SK-N-SH (cell line): Measurements from ENCODE around the gene FCRL2.

ENCODE experiments used
- EP300 ChIP-seq, 2 experiments: IDR thresholded peaks; 2 replicates each; pipeline versions ENCODE4 v1.4.0 to v1.6.1; 2012; ENCODE audit warnings: borderline replicate concordance in 1 of 2, low read depth in 1 of 2, low read length in 1 of 2
- EZH2phosphoT487 ChIP-seq: fragments of 200-600 bp; sonication (generic); IDR thresholded peaks from 2 replicates; pipeline ENCODE4 v1.6.1; 2017; ENCODE audit warnings: low read depth, mixed run types, mild to moderate bottlenecking, antibody characterized with exemption, moderate library complexity, borderline replicate concordance
- FOXM1 ChIP-seq: IDR thresholded peaks from 2 replicates; pipeline ENCODE4 v1.4.0; 2012; ENCODE audit warnings: low read depth, mild to moderate bottlenecking
- POLR2AphosphoS5 ChIP-seq: IDR thresholded peaks from 2 replicates; pipeline ENCODE4 v1.6.1; 2012; ENCODE audit warnings: low read depth, low read length
- RAD21 ChIP-seq: IDR thresholded peaks from 2 replicates; pipeline ENCODE4 v1.6.1; 2012; ENCODE audit warnings: mild to moderate bottlenecking, low read length
- RCOR1 ChIP-seq: fragments of 150-350 bp; IDR thresholded peaks from 2 replicates; pipeline ENCODE4 v1.6.1; 2017; ENCODE audit warnings: antibody characterized with exemption, low read length
- RFX5 ChIP-seq: IDR thresholded peaks from 2 replicates; pipeline ENCODE4 v1.6.1; 2012; ENCODE audit warnings: mild to moderate bottlenecking, improper control_type of control experiment, low read length
- RXRA ChIP-seq: IDR thresholded peaks from 2 replicates; pipeline ENCODE4 v1.4.0; 2012; ENCODE audit warnings: low read depth, mild to moderate bottlenecking, borderline replicate concordance
- SMC3 ChIP-seq: IDR thresholded peaks from 2 replicates; pipeline ENCODE4 v1.6.1; 2012; ENCODE audit warnings: low read depth, low read length, improper control_type of control experiment
- TCF12 ChIP-seq: IDR thresholded peaks from 2 replicates; pipeline ENCODE4 v1.4.0; 2012
- TF ChIP-seq, protein P1 (sequence below): fragments of 200-600 bp; sonication (generic); IDR thresholded peaks from 2 replicates; pipeline ENCODE4 v1.6.1; 2017; ENCODE audit warnings: antibody characterized with exemption, mild to moderate bottlenecking, moderate library complexity
- TF ChIP-seq, protein P2 (sequence below): IDR thresholded peaks from 2 replicates; pipeline ENCODE4 v1.4.0; 2012; ENCODE audit warnings: low read depth

DNA sequence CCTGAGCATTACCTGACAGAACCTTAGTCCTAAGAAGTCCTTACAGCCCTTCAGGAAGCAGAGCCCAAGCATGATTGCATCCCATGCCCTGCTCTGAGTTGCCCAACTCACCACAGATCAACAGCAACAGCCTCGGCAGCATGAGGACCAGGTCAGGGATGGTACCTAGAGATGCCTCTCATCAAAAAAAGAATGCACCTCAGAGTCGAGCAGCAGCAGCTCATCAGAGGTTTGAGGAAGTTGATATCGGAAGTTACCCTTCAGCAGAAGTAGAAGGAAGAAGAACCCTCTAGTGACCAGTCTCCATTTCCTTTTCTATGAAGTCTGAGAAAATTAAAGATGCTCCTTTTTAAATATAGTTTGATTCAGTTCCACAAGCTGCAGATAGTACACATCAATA, 43.0 kb upstream of the FCRL2 start, which contains the start of gene FCRL1:
- TF ChIP-seq, protein P1, sequence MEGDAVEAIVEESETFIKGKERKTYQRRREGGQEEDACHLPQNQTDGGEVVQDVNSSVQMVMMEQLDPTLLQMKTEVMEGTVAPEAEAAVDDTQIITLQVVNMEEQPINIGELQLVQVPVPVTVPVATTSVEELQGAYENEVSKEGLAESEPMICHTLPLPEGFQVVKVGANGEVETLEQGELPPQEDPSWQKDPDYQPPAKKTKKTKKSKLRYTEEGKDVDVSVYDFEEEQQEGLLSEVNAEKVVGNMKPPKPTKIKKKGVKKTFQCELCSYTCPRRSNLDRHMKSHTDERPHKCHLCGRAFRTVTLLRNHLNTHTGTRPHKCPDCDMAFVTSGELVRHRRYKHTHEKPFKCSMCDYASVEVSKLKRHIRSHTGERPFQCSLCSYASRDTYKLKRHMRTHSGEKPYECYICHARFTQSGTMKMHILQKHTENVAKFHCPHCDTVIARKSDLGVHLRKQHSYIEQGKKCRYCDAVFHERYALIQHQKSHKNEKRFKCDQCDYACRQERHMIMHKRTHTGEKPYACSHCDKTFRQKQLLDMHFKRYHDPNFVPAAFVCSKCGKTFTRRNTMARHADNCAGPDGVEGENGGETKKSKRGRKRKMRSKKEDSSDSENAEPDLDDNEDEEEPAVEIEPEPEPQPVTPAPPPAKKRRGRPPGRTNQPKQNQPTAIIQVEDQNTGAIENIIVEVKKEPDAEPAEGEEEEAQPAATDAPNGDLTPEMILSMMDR, result no peak
- no peak for TF ChIP-seq RAD21
- TF ChIP-seq EZH2phosphoT487, result no peak
- TF ChIP-seq FOXM1, result no peak
- TF ChIP-seq RFX5, result no peak
- TF ChIP-seq, protein P2, sequence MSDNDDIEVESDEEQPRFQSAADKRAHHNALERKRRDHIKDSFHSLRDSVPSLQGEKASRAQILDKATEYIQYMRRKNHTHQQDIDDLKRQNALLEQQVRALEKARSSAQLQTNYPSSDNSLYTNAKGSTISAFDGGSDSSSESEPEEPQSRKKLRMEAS, result no peak
- TF ChIP-seq EP300 (IDR thresholded peaks at IDR 0.05; ENCODE audit: borderline replicate concordance in 1 of 2, low read depth in 1 of 2, low read length in 1 of 2), result no peak
- no peak for TF ChIP-seq TCF12
- no peak for TF ChIP-seq POLR2AphosphoS5
- no peak for TF ChIP-seq RXRA
- TF ChIP-seq SMC3, result no peak
- no peak for TF ChIP-seq RCOR1
